Skeletal muscle tissue (tissue), 4 donors: ENCODE measurements around the gene GJD3. TPM values are rescaled to one million over a fixed set of nuclear protein-coding genes. Genes with fewer than 3 reads are reported as not detected.

Experiments
- H3K27ac ChIP-seq: one replicate; pipeline ENCODE4 v1.7.0; 2013; ENCODE audit warnings: mild to moderate bottlenecking, low read depth, low read length, inconsistent platforms
- H3K27me3 ChIP-seq, 3 donors: one replicate each; pipeline ENCODE4 v1.7.0; 2013; ENCODE audit warnings: low read length in 3 of 3; ENCODE audit not compliant: control insufficient read depth in 3 of 3, insufficient read depth in 3 of 3
- H3K36me3 ChIP-seq, 3 donors: one replicate each; pipeline ENCODE4 v1.7.0; 2013; ENCODE audit warnings: low read length in 3 of 3; ENCODE audit not compliant: control insufficient read depth in 3 of 3, insufficient read depth in 3 of 3
- H3K4me1 ChIP-seq, 3 donors: one replicate each; pipeline ENCODE4 v1.7.0; 2013; ENCODE audit warnings: low read length in 3 of 3, mild to moderate bottlenecking in 3 of 3; ENCODE audit not compliant: control insufficient read depth in 3 of 3, insufficient read depth in 3 of 3
- H3K4me3 ChIP-seq, 3 donors: one replicate each; pipeline ENCODE4 v1.7.0; 2013; ENCODE audit warnings: low read length in 3 of 3
- H3K9ac ChIP-seq, 3 donors: one replicate each; pipeline ENCODE4 v1.7.0; 2013; ENCODE audit warnings: low read length in 3 of 3, mild to moderate bottlenecking in 3 of 3, moderate library complexity in 2 of 3, low read depth in 1 of 3
- H3K9me3 ChIP-seq, 3 donors: one replicate each; pipeline ENCODE4 v1.7.0; 2013; ENCODE audit warnings: low read length in 3 of 3; ENCODE audit not compliant: control insufficient read depth in 3 of 3
- total RNA-seq: library from RNA; depleted of rRNA; stranded (reverse); fragments of >200 nt; gene quantifications from one replicate; pipeline ENCODE4 v1.2.3, GENCODE V29; 2014
- donor health status: Osteomylitis.

Gene GJD3
- total RNA-seq, 1 donor from 2014 or later: 0.52 TPM

GRCh38 chr17:40341808-40342503, 22.6 kb downstream of the GJD3 start:
- H3K27ac ChIP-seq: peak overlapping the region; percentile 95
- H3K9ac ChIP-seq: peak overlapping the region; percentile 86 to 87 (median 86)
- H3K4me1 ChIP-seq: peaks cover 80 to 88% (median 81%) of the 10 kb centered on the region in 3 donors
- no peaks in the 10 kb centered on the region for H3K27me3 ChIP-seq
- peaks cover 0 to 2% (median 0%) of the 10 kb centered on the region in 3 donors for H3K36me3 ChIP-seq
- no peaks in the 10 kb centered on the region for H3K9me3 ChIP-seq
- H3K4me3 ChIP-seq: peak overlapping the region; percentile 79 to 87 (median 85)

- Histone ChIP-seq H3K9me3 (no peaks in the 10 kb centered on the region), H3K36me3 (peaks cover 0 to 2% (median 0%) of the 10 kb centered on the region in 3 donors), H3K9ac (peak overlapping the region; percentile 86 to 87 (median 86)), H3K4me1 (peaks cover 74 to 83% (median 74%) of the 10 kb centered on the region in 3 donors), H3K27me3 (no peaks in the 10 kb centered on the region), H3K27ac (peak overlapping the region; percentile 95), H3K4me3 (peak overlapping the region; percentile 78 to 87 (median 79))
These were observed 23.4 kb downstream of the GJD3 start for GRCh38 chr17:40340880-40341807.

- H3K36me3 ChIP-seq: peaks cover 0 to 2% (median 0%) of the 10 kb centered on the region in 3 donors
- H3K4me3 ChIP-seq: peak overlapping the region in 1 of 3 donors; percentile 78
- H3K27ac ChIP-seq: peak overlapping the region; percentile 95
- peaks cover 72 to 83% (median 72%) of the 10 kb centered on the region in 3 donors for H3K4me1 ChIP-seq
- H3K9ac ChIP-seq: peak overlapping the region in 1 of 3 donors; percentile 87
- no peaks in the 10 kb centered on the region for H3K27me3 ChIP-seq
- no peaks in the 10 kb centered on the region for H3K9me3 ChIP-seq
These were observed 24.2 kb downstream of the GJD3 start for GRCh38 chr17:40340327-40340726.

- Histone ChIP-seq H3K9ac (peak overlapping the region in 1 of 3 donors; percentile 74), H3K9me3 (no peaks in the 10 kb centered on the region), H3K4me3 (no peak overlapping the region), H3K27ac (peak overlapping the region; percentile 55), H3K27me3 (no peaks in the 10 kb centered on the region), H3K36me3 (peaks cover 0 to 2% (median under 1%) of the 10 kb centered on the region in 3 donors), H3K4me1 (peaks cover 72 to 83% (median 73%) of the 10 kb centered on the region in 3 donors)
These were observed 25.4 kb downstream of the GJD3 start for GRCh38 chr17:40338941-40339649.

- H3K27ac ChIP-seq: no peak overlapping the region
- H3K27me3 ChIP-seq: no peaks in the 10 kb centered on the region
- H3K9me3 ChIP-seq: no peaks in the 10 kb centered on the region
- H3K36me3 ChIP-seq: peaks cover 0 to 2% (median 2%) of the 10 kb centered on the region in 3 donors
- H3K4me3 ChIP-seq: no peak overlapping the region
- peaks cover 72 to 83% (median 73%) of the 10 kb centered on the region in 3 donors for H3K4me1 ChIP-seq
- H3K9ac ChIP-seq: peak overlapping the region in 2 of 3 donors; percentile 28 to 40
These were observed 26.5 kb downstream of the GJD3 start for GRCh38 chr17:40338058-40338457.

- Histone ChIP-seq H3K9ac (peak overlapping the region in 1 of 3 donors; percentile 57), H3K4me1 (peaks cover 73 to 84% (median 76%) of the 10 kb centered on the region in 3 donors), H3K27ac (no peak overlapping the region), H3K27me3 (no peaks in the 10 kb centered on the region), H3K36me3 (peaks cover 0 to 2% (median 2%) of the 10 kb centered on the region in 3 donors), H3K4me3 (no peak overlapping the region), H3K9me3 (no peaks in the 10 kb centered on the region)
These were observed 27.2 kb downstream of the GJD3 start for GRCh38 chr17:40337351-40337750.

GRCh38 chr17:40335620-40336019, 28.9 kb downstream of the GJD3 start:
- Histone ChIP-seq H3K27ac (peak overlapping the region; percentile 85), H3K4me1 (peaks cover 83 to 90% (median 86%) of the 10 kb centered on the region in 3 donors)

GRCh38 chr17:40333781-40334448, 30.6 kb downstream of the GJD3 start:
- no peaks in the 10 kb centered on the region for H3K9me3 ChIP-seq
- H3K9ac ChIP-seq: peak overlapping the region in 1 of 3 donors; percentile 71
- H3K4me1 ChIP-seq: peaks cover 82 to 91% (median 83%) of the 10 kb centered on the region in 3 donors
- H3K4me3 ChIP-seq: no peak overlapping the region
- H3K36me3 ChIP-seq: peaks cover 0 to 2% (median 2%) of the 10 kb centered on the region in 3 donors
- peak overlapping the region; percentile 85 for H3K27ac ChIP-seq
- no peaks in the 10 kb centered on the region for H3K27me3 ChIP-seq

More at GRCh38 chr17:40335620-40336019, 28.9 kb downstream of the GJD3 start:
- no peak overlapping the region for H3K4me3 ChIP-seq
- H3K9me3 ChIP-seq: no peaks in the 10 kb centered on the region
- no peaks in the 10 kb centered on the region for H3K27me3 ChIP-seq
- peaks cover 0 to 3% (median 2%) of the 10 kb centered on the region in 3 donors for H3K36me3 ChIP-seq
- H3K9ac ChIP-seq: peak overlapping the region in 2 of 3 donors; percentile 23 to 33
